Measurements from ENCODE around the gene EIF4E3.

The EIF4E3 gene

GRCh38 chr3:71725271-71725991 lies at the start of gene EIF4E3:
EIF4E3 (minus strand) TSS chr3:71725402; CDS start chr3:71725367, 35 bp downstream.
- no peak for DNase-seq

GRCh38 chr3:71771884-71772283 lies 46.7 kb upstream of the EIF4E3 start:
- no peak for DNase-seq

- DNase-seq: no peak
Observed at GRCh38 chr3:71771126-71771525, 45.9 kb upstream of the EIF4E3 start.

GRCh38 chr3:71763426-71763825 lies 38.2 kb upstream of the EIF4E3 start:
- no peak for DNase-seq

- no peak for DNase-seq
Observed at GRCh38 chr3:71760140-71760539, 34.9 kb upstream of the EIF4E3 start.

- no peak for DNase-seq
Observed at GRCh38 chr3:71759401-71759800, 34.2 kb upstream of the EIF4E3 start.

- DNase-seq: no peak
Observed at GRCh38 chr3:71758091-71758490, 32.9 kb upstream of the EIF4E3 start.

GRCh38 chr3:71754610-71755253 lies 29.5 kb upstream of the EIF4E3 start:
- no peak for DNase-seq

- DNase-seq: no peak
Observed at GRCh38 chr3:71753701-71754609, 28.8 kb upstream of the EIF4E3 start, which contains the start of gene GPR27. GPR27 (plus strand) TSS chr3:71753855; CDS start chr3:71754050, 195 bp downstream.

GRCh38 chr3:71752831-71753700 lies 27.9 kb upstream of the EIF4E3 start:
- no peak for DNase-seq

- no peak for DNase-seq
Observed at GRCh38 chr3:71751602-71752001, 26.4 kb upstream of the EIF4E3 start.

GRCh38 chr3:71744738-71745137 lies 19.5 kb upstream of the EIF4E3 start:
- DNase-seq: no peak

GRCh38 chr3:71742621-71743020 lies 17.4 kb upstream of the EIF4E3 start:
- no peak for DNase-seq

- DNase-seq: no peak
Observed at GRCh38 chr3:71734881-71735280, 9.7 kb upstream of the EIF4E3 start.

GRCh38 chr3:71733319-71733718 lies 8.1 kb upstream of the EIF4E3 start:
- no peak for DNase-seq

- no peak for DNase-seq
Observed at GRCh38 chr3:71732637-71733036, 7.4 kb upstream of the EIF4E3 start.

- DNase-seq: peak; percentile 23
Observed at GRCh38 chr3:71728632-71729342, 3.6 kb upstream of the EIF4E3 start.

- DNase-seq: no peak
Observed at GRCh38 chr3:71726146-71726545, 944 bp upstream of the EIF4E3 start.

GRCh38 chr3:71724584-71725270 lies 475 bp downstream of the EIF4E3 start:
- DNase-seq: peak; percentile 13

- no peak for DNase-seq
Observed at GRCh38 chr3:71724171-71724453, 1.1 kb downstream of the EIF4E3 start.

GRCh38 chr3:71723452-71724170 lies 1.6 kb downstream of the EIF4E3 start:
- peak; percentile 58 for DNase-seq

Data from OCI-M1 (cell line).